HepG2 (cell line): ENCODE data around the gene ATP9A. TPM values are rescaled to one million over a fixed set of nuclear protein-coding genes. Genes with fewer than 3 reads are reported as not detected.

ENCODE experiments used
- FOXM1 ChIP-seq: sonication (generic); formaldehyde crosslinking; IDR thresholded peaks from 2 replicates; pipeline ENCODE4 v1.5.0; 2020; ENCODE audit warnings: missing genetic modification reagents
- HOXA5 ChIP-seq: sonication (generic); formaldehyde crosslinking; IDR thresholded peaks from 2 replicates; pipeline ENCODE4 v1.4.0; 2020; ENCODE audit warnings: missing genetic modification reagents
- ISL2 ChIP-seq: sonication (generic); formaldehyde crosslinking; IDR thresholded peaks from 2 replicates; pipeline ENCODE4 v1.5.0; 2020; ENCODE audit warnings: missing genetic modification reagents
- RBM39 ChIP-seq: fragments of 200-400 bp; formaldehyde crosslinking; IDR thresholded peaks from one replicate; pipeline ENCODE4 v1.6.1; 2018; ENCODE audit warnings: antibody characterized with exemption, mild to moderate bottlenecking, low read depth, low read length; ENCODE audit not compliant: poor library complexity, severe bottlenecking
- SKI ChIP-seq: fragments of 450-650 bp; IDR thresholded peaks from one replicate; pipeline ENCODE4 v1.6.1; 2018; ENCODE audit warnings: mild to moderate bottlenecking; ENCODE audit not compliant: partially characterized antibody
- TARDBP ChIP-seq: sonication (generic); formaldehyde crosslinking; IDR thresholded peaks from 2 replicates; pipeline ENCODE4 v1.8.0; 2022; ENCODE audit warnings: mild to moderate bottlenecking, missing genetic modification reagents
- TBP ChIP-seq: sonication (generic); formaldehyde crosslinking; IDR thresholded peaks from 2 replicates; pipeline ENCODE4 v1.5.0; 2020; ENCODE audit warnings: missing genetic modification reagents
- XRCC5 ChIP-seq: fragments of 200-400 bp; formaldehyde crosslinking; optimal IDR thresholded peaks from 2 replicates; pipeline ENCODE3; 2017; ENCODE audit warnings: mild to moderate bottlenecking, low read length
- ZKSCAN5 ChIP-seq: sonication (generic); formaldehyde crosslinking; IDR thresholded peaks from 2 replicates; pipeline ENCODE4 v1.5.1; 2020; ENCODE audit warnings: mild to moderate bottlenecking, missing genetic modification reagents
- ZNF121 ChIP-seq: sonication (generic); formaldehyde crosslinking; IDR thresholded peaks from 2 replicates; pipeline ENCODE4 v1.5.0; 2020; ENCODE audit warnings: mild to moderate bottlenecking, missing genetic modification reagents
- ZNF432 ChIP-seq: sonication (generic); formaldehyde crosslinking; IDR thresholded peaks from 2 replicates; pipeline ENCODE4 v1.5.0; 2020; ENCODE audit warnings: missing genetic modification reagents, mild to moderate bottlenecking, borderline replicate concordance
- ZNF777 ChIP-seq: sonication (generic); formaldehyde crosslinking; IDR thresholded peaks from 2 replicates; pipeline ENCODE4 v1.4.0; 2020; ENCODE audit warnings: missing genetic modification reagents
- ZNF83 ChIP-seq: sonication (generic); formaldehyde crosslinking; IDR thresholded peaks from 2 replicates; pipeline ENCODE4 v1.4.0; 2020; ENCODE audit warnings: missing genetic modification reagents, mild to moderate bottlenecking, borderline replicate concordance
- ZNF841 ChIP-seq: sonication (generic); formaldehyde crosslinking; IDR thresholded peaks from 2 replicates; pipeline ENCODE4 v1.8.1; 2023; ENCODE audit warnings: missing genetic modification reagents, borderline replicate concordance
- polyA plus RNA-seq, 8 experiments: library from polyadenylated mRNA; depleted of rRNA in 3 of 8; stranded (reverse) in 7 of 8; unstranded in 1 of 8; fragments of >200 nt; fragmentation: Illumina TruSeq in 4 of 8; extraction: Trizol in 4 of 8; gene quantifications; 2 replicates each; pipeline versions ENCODE4 v1.2.1 to v1.2.3, GENCODE V29; 2011 to 2016; ENCODE audit warnings: low read depth in 4 of 8, missing spikeins in 1 of 8, mixed read lengths in 1 of 8; ENCODE audit not compliant: insufficient read depth in 1 of 8
- total RNA-seq, 5 experiments: library from RNA; depleted of rRNA; stranded (reverse); fragments of >200 nt; fragmentation: Illumina TruSeq; extraction: Trizol; gene quantifications; 2 replicates each; pipeline ENCODE4 v1.2.3, GENCODE V29; 2016; ENCODE audit warnings: low read depth in 1 of 5
- TF ChIP-seq, protein P1 (sequence below): sonication (generic); formaldehyde crosslinking; IDR thresholded peaks from 2 replicates; pipeline ENCODE4 v1.4.0; 2020; ENCODE audit warnings: missing genetic modification reagents, borderline replicate concordance
- TF ChIP-seq, protein P2 (sequence below): sonication (generic); formaldehyde crosslinking; IDR thresholded peaks from 2 replicates; pipeline ENCODE4 v1.8.1; 2023; ENCODE audit warnings: mild to moderate bottlenecking, missing genetic modification reagents, borderline replicate concordance
- TF ChIP-seq, protein P3 (sequence below): sonication (generic); formaldehyde crosslinking; IDR thresholded peaks from 2 replicates; pipeline ENCODE4 v1.4.0; 2020; ENCODE audit warnings: missing genetic modification reagents
- TF ChIP-seq, protein P4 (sequence below): sonication (generic); IDR thresholded peaks from 2 replicates; pipeline ENCODE4 v1.6.1; 2016; ENCODE audit warnings: low read depth, borderline replicate concordance
- TF ChIP-seq, protein P5 (sequence below): sonication (generic); formaldehyde crosslinking; conservative IDR thresholded peaks from 2 replicates; pipeline ENCODE4 v1.4.0; 2020; ENCODE audit warnings: missing genetic modification reagents

The ATP9A gene
- total and polyA plus RNA-seq, 2 of the 13 experiments (the other 11 are each of a cell fraction or from before 2014, with no cell fraction given): 11.8 to 18.5 TPM

DNA sequence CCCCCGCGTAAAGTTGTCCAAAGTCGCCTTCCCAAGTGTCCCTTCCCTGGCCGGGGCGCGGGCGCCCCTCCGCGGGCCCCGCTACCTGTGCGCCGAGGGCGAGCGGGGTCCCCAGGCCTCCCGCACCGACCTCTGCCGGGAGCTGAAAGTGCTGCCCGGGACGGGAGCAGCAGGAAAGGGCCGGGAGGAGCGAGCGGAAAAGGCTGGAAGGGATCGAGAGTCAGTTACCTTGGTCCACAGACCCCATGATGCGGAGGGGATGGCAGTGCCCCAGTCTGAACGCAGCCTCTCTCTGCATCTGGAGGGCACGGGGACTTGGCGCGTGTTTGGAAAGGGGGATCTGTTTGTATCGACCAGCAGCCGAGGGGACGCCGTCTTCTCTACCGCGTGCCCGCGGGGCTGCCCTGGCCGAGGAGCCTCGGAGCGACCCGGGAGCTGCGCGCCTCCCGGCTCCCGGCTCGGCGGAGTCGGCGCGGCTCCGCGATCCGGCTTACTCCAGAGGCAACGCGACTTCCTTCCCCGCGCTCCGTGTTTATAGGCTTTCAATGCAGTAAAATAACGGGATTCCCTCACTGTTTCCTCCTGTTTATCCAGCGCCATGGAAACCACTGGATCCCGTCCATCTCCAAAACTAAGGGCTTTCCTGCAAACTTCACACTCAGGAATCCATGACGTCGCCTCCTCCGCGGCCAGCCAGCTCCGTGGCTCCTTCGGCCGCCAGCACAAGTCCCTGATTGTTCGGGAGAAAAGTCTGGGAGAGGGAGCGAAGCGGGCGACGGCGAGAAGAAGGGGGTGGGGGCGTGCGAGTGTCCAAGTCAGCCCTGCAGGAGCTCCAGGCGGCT is 205.6 kb downstream of the ATP9A start (continued):
- TF ChIP-seq, protein P1, sequence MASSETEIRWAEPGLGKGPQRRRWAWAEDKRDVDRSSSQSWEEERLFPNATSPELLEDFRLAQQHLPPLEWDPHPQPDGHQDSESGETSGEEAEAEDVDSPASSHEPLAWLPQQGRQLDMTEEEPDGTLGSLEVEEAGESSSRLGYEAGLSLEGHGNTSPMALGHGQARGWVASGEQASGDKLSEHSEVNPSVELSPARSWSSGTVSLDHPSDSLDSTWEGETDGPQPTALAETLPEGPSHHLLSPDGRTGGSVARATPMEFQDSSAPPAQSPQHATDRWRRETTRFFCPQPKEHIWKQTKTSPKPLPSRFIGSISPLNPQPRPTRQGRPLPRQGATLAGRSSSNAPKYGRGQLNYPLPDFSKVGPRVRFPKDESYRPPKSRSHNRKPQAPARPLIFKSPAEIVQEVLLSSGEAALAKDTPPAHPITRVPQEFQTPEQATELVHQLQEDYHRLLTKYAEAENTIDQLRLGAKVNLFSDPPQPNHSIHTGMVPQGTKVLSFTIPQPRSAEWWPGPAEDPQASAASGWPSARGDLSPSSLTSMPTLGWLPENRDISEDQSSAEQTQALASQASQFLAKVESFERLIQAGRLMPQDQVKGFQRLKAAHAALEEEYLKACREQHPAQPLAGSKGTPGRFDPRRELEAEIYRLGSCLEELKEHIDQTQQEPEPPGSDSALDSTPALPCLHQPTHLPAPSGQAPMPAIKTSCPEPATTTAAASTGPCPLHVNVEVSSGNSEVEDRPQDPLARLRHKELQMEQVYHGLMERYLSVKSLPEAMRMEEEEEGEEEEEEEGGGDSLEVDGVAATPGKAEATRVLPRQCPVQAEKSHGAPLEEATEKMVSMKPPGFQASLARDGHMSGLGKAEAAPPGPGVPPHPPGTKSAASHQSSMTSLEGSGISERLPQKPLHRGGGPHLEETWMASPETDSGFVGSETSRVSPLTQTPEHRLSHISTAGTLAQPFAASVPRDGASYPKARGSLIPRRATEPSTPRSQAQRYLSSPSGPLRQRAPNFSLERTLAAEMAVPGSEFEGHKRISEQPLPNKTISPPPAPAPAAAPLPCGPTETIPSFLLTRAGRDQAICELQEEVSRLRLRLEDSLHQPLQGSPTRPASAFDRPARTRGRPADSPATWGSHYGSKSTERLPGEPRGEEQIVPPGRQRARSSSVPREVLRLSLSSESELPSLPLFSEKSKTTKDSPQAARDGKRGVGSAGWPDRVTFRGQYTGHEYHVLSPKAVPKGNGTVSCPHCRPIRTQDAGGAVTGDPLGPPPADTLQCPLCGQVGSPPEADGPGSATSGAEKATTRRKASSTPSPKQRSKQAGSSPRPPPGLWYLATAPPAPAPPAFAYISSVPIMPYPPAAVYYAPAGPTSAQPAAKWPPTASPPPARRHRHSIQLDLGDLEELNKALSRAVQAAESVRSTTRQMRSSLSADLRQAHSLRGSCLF (CRISPR knock-in tag): no peak
- TF ChIP-seq TARDBP: no peak
- TF ChIP-seq ZNF777 (CRISPR knock-in tag): peak; percentile 67; the same call in 1 of the 2 replicates
- TF ChIP-seq FOXM1 (CRISPR knock-in tag): no peak
- no peak for TF ChIP-seq SKI
- no peak; the same call in 1 of the 2 replicates for TF ChIP-seq ZNF83 (CRISPR knock-in tag)
- peak; percentile 90 for TF ChIP-seq RBM39
- TF ChIP-seq ZNF432 (CRISPR knock-in tag): no peak
- TF ChIP-seq, protein P2, sequence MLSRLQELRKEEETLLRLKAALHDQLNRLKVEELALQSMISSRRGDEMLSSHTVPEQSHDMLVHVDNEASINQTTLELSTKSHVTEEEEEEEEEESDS (CRISPR knock-in tag): no peak
- TF ChIP-seq ZNF841 (CRISPR knock-in tag): no peak
- no peak for TF ChIP-seq ZKSCAN5 (CRISPR knock-in tag)
- TF ChIP-seq, protein P3, sequence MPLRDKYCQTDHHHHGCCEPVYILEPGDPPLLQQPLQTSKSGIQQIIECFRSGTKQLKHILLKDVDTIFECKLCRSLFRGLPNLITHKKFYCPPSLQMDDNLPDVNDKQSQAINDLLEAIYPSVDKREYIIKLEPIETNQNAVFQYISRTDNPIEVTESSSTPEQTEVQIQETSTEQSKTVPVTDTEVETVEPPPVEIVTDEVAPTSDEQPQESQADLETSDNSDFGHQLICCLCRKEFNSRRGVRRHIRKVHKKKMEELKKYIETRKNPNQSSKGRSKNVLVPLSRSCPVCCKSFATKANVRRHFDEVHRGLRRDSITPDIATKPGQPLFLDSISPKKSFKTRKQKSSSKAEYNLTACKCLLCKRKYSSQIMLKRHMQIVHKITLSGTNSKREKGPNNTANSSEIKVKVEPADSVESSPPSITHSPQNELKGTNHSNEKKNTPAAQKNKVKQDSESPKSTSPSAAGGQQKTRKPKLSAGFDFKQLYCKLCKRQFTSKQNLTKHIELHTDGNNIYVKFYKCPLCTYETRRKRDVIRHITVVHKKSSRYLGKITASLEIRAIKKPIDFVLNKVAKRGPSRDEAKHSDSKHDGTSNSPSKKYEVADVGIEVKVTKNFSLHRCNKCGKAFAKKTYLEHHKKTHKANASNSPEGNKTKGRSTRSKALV (CRISPR knock-in tag): peak; percentile 100
- TF ChIP-seq ISL2 (CRISPR knock-in tag): peak; percentile 41; the same call in 1 of the 2 replicates
- TF ChIP-seq, protein P4, sequence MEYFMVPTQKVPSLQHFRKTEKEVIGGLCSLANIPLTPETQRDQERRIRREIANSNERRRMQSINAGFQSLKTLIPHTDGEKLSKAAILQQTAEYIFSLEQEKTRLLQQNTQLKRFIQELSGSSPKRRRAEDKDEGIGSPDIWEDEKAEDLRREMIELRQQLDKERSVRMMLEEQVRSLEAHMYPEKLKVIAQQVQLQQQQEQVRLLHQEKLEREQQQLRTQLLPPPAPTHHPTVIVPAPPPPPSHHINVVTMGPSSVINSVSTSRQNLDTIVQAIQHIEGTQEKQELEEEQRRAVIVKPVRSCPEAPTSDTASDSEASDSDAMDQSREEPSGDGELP: no peak
- TF ChIP-seq XRCC5: no peak
- TF ChIP-seq HOXA5 (CRISPR knock-in tag): 0 out of 2 replicates have a peak, but pooled peaks have one; percentile 61
- 0 out of 2 replicates have a peak, but pooled peaks have one; percentile 14 for TF ChIP-seq ZNF121 (CRISPR knock-in tag)
- TF ChIP-seq TBP: no peak
- TF ChIP-seq, protein P5, sequence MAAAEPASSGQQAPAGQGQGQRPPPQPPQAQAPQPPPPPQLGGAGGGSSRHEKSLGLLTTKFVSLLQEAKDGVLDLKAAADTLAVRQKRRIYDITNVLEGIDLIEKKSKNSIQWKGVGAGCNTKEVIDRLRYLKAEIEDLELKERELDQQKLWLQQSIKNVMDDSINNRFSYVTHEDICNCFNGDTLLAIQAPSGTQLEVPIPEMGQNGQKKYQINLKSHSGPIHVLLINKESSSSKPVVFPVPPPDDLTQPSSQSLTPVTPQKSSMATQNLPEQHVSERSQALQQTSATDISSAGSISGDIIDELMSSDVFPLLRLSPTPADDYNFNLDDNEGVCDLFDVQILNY (CRISPR knock-in tag): no peak; the same call in 1 of the 2 replicates
